MCF 10A (cell line): ENCODE measurements around the gene TMUB2. TPM values are rescaled to one million over a fixed set of nuclear protein-coding genes. Genes with fewer than 3 reads are reported as not detected.

Source experiments
- BruUV-seq: library from RNA; stranded (reverse); fragments of 400-500 nt; replicated peaks from 2 replicates; lab custom pipeline; 2021; lab: Mats Ljungman, UMichigan
- CTCF ChIA-PET: fragments of 300-600 bp; sonication (Branson Sonifier 250); formaldehyde crosslinking; extraction: SDS; loops from one replicate; lab custom pipeline; 2021; ENCODE audit warnings: antibody characterized with exemption, inconsistent platforms; lab: Yijun Ruan, JAX
- POLR2A ChIA-PET: fragments of 300-600, 350-650 bp; sonication (Branson Sonifier 250); formaldehyde crosslinking; extraction: SDS; loops from one replicate; lab custom pipeline; 2020; ENCODE audit warnings: antibody characterized with exemption, inconsistent platforms; lab: Yijun Ruan, JAX
- DNase-seq: peaks from one replicate; pipeline ENCODE4 v3.0.0-alpha.2; 2018; ENCODE audit not compliant: unreplicated experiment
- H3K27ac Mint-ChIP-seq: one replicate; pipeline ENCODE4 v1.8.0; 2022; ENCODE audit warnings: mild to moderate bottlenecking, low read depth, mixed read lengths; ENCODE audit not compliant: unreplicated experiment
- H3K27me3 Mint-ChIP-seq: one replicate; pipeline ENCODE4 v1.8.0; 2022; ENCODE audit warnings: mixed read lengths; ENCODE audit not compliant: insufficient read depth, unreplicated experiment
- H3K36me3 Mint-ChIP-seq: one replicate; pipeline ENCODE4 v1.8.0; 2022; ENCODE audit warnings: mild to moderate bottlenecking, moderate library complexity, mixed read lengths; ENCODE audit not compliant: insufficient read depth, unreplicated experiment
- H3K4me1 Mint-ChIP-seq: one replicate; pipeline ENCODE4 v1.8.0; 2022; ENCODE audit warnings: mixed read lengths; ENCODE audit not compliant: insufficient read depth, unreplicated experiment
- H3K4me3 Mint-ChIP-seq: one replicate; pipeline ENCODE4 v1.8.0; 2022; ENCODE audit warnings: mild to moderate bottlenecking, moderate library complexity, mixed read lengths; ENCODE audit not compliant: unreplicated experiment
- H3K9me3 Mint-ChIP-seq: one replicate; pipeline ENCODE4 v1.8.0; 2022; ENCODE audit warnings: mixed read lengths; ENCODE audit not compliant: unreplicated experiment
- CTCF ChIP-seq: fragments of 200-600 bp; IDR thresholded peaks from one replicate; pipeline ENCODE4 v1.8.0; 2022; ENCODE audit warnings: antibody characterized with exemption, mild to moderate bottlenecking; ENCODE audit not compliant: unreplicated experiment
- intact Hi-C: fragments of 100-400 bp; cut with micrococcal nuclease; formaldehyde crosslinking; loops from 2 replicates; pipeline ENCODE4 v1.14.1; 2022
- total RNA-seq: library from RNA; stranded (reverse); gene quantifications from 2 replicates; pipeline ENCODE4 v1.2.3, GENCODE V29; 2022

Gene TMUB2
- total RNA-seq, 1 experiment from 2014 or later, result 26.5 TPM

- Mint-ChIP-seq H3K4me3 (no peak overlapping the region), H3K4me1 (peaks cover 11% of the 10 kb centered on the region), H3K36me3 (peaks cover 11% of the 10 kb centered on the region), H3K9me3 (no peaks in the 10 kb centered on the region), H3K27ac (no peak overlapping the region), H3K27me3 (no peaks in the 10 kb centered on the region)
- intact Hi-C loops, result no loop called here
- no TSS peak for BruUV-seq
- ChIA-PET CTCF (interaction anchor here (0.6 to 1.1 kb wide), 6 partner anchors 31 to 411 kb away, joined by 3 to 4 read pairs (median 3); no protein-coding TSS in a partner anchor), POLR2A (interaction anchor here (0.9 to 3.4 kb wide), 4 partner anchors 12 to 85 kb away, joined by 3 to 13 read pairs (median 4); partner anchors contain the start of gene TMUB2)
- DNase-seq, result no peak
- no peak for TF ChIP-seq CTCF
These were observed 14.8 kb upstream of the TMUB2 start for GRCh38 chr17:44171931-44172455.

GRCh38 chr17:44174427-44174826, 12.3 kb upstream of the TMUB2 start:
- H3K9me3 Mint-ChIP-seq, result no peaks in the 10 kb centered on the region
- H3K4me1 Mint-ChIP-seq, result no peaks in the 10 kb centered on the region
- peaks cover 11% of the 10 kb centered on the region for H3K36me3 Mint-ChIP-seq
- POLR2A ChIA-PET, result interaction anchor here (0.7 to 3.4 kb wide), 2 partner anchors 12 to 31 kb away, joined by 3 to 13 read pairs; partner anchors contain the start of gene TMUB2
- BruUV-seq, result no TSS peak
- no peak overlapping the region for H3K4me3 Mint-ChIP-seq
- H3K27ac Mint-ChIP-seq, result no peak overlapping the region
- no peak for TF ChIP-seq CTCF
- no peaks in the 10 kb centered on the region for H3K27me3 Mint-ChIP-seq
- no peak for DNase-seq
- intact Hi-C loops, result no loop called here
- CTCF ChIA-PET, result interaction anchor here (0.6 kb wide), 1 partner anchor 139 kb away, joined by 6 read pairs; no protein-coding TSS in a partner anchor

DNA sequence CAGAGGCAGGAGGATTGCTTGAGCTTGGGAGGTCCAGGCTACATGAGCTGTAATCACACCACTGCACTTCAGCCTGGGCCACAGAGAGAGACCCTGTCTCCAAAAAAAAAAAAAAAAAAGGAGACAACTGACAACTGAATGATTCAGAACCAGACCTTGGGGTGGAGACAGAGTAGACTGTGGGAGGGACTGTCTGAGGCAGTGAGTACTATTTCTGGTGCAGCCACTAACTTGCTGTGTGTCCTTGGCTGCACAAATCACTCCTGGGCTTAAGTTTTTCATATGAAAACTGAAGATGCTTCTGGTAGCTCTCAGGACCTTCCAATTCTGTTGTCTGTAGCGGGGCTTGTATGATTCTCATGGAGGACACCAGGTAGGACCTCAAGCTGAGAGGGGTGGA, 10.5 kb upstream of the TMUB2 start:
- no peak for DNase-seq
- intact Hi-C loops, result no loop called here
- Mint-ChIP-seq H3K27ac (no peak overlapping the region), H3K27me3 (no peaks in the 10 kb centered on the region), H3K4me1 (no peaks in the 10 kb centered on the region), H3K36me3 (peaks cover 11% of the 10 kb centered on the region), H3K4me3 (no peak overlapping the region), H3K9me3 (no peaks in the 10 kb centered on the region)
- TF ChIP-seq CTCF, result no peak
- POLR2A ChIA-PET, result interaction anchor here (0.9 to 1.5 kb wide), 2 partner anchors 10 to 25 kb away, joined by 4 to 7 read pairs; partner anchors contain the start of gene TMUB2
- CTCF ChIA-PET, result no interaction called here
- no TSS peak for BruUV-seq

DNA sequence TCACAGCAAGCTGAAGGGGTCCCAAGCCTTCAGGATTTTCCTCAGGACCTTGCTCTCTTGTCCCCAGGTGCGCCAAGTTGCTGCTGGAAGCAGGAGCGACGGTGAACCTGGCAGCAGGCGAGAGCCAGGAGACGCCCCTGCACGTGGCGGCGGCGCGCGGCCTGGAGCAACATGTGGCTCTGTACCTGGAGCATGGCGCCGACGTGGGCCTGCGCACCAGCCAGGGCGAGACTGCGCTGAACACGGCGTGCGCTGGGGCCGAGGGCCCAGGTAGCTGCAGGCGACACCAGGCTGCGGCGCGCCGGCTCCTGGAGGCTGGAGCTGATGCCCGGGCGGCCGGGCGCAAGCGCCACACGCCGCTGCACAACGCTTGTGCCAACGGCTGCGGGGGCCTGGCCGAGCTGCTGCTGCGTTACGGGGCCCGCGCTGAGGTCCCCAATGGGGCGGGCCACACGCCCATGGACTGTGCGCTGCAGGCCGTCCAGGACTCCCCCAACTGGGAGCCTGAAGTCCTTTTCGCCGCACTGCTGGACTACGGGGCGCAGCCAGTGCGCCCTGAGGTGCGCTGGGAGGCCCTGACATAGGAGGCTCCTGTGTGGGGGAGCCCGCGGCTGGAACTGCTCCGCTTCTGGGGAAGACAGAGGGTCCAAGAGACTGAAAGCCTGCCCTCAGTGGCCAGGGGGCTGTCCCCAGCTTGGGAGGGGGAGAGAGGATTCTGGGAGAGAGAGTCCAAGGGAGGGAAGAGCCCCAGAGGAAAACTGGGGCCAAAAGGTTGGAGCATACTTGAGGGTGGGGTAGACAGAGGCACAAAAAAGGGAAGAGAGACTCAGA, 9.9 kb upstream of the TMUB2 start:
- POLR2A ChIA-PET, result no interaction called here
- DNase-seq, result no peak
- no peaks in the 10 kb centered on the region for H3K27me3 Mint-ChIP-seq
- H3K27ac Mint-ChIP-seq, result no peak overlapping the region
- TF ChIP-seq CTCF, result no peak
- intact Hi-C loops, result no loop called here
- CTCF ChIA-PET, result no interaction called here
- no peaks in the 10 kb centered on the region for H3K4me1 Mint-ChIP-seq
- peaks cover 16% of the 10 kb centered on the region for H3K36me3 Mint-ChIP-seq
- H3K9me3 Mint-ChIP-seq, result no peaks in the 10 kb centered on the region
- BruUV-seq, result no TSS peak
- H3K4me3 Mint-ChIP-seq, result no peak overlapping the region
